Stimulated activated CD8-positive, alpha-beta memory T cell treated with anti-CD3 and anti-CD28 coated beads, Interleukin-2, amount 100 ng/mL, for 1 hour (primary cell): ENCODE results near the gene TAF11L7.
"Not testable (repeated sequence)": the region's sequence is repeated elsewhere in the genome, so short reads cannot be mapped to it uniquely, and the experiment has no call there.

Experiments used
- DNase-seq, 2 donors: peaks; one replicate each; pipeline ENCODE4 v3.0.0-alpha.2; 2020; ENCODE audit warnings: low read depth in 2 of 2

TAF11L7 gene

DNA sequence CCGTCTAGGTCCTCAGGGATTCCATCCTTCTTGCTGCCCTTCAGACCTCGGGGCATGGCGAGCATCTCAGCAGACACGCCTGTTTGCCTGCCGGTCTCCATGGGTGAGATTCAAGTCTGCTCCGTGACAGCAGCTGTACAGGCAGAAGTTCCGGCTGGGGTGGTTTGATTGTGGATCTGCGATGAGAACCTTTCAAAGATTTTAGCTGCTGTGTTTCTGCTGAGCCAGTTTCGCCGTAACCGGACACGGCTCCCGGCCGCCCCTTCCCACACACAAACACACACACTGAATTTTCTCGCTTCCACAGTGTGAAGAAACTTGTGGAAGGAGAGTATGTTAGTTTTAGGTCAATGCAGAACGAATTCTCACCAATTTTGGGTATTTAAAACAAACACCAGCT is at the start of gene TAF11L7:
Gene TAF11L7, minus strand, starts transcription at position 101 of the 400 bp plus-strand sequence.
- not testable (repeated sequence) for DNase-seq

DNA sequence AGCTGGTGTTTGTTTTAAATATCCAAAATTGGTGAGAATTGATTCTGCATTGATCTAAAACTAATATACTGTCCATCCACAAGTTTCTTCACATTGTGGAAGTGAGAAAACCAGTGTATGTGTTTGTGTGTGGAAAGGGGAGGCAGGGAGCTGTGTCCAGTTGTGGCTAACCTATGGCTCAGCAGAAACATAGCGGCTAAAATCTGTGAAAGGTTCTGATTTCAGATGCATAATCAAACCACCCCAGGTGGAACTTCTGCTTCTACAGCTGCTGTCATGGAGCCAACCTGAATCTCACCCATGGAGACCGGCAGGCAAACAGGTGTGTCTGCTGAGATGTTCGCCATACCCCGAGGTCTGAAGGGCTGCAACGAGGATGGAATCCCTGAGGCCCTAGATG is 48.6 kb upstream of the TAF11L7 start, which contains the start of gene TAF11L14:
Gene TAF11L14, plus strand, starts transcription at position 301 of the 400 bp plus-strand sequence.
- no peak for DNase-seq

DNA sequence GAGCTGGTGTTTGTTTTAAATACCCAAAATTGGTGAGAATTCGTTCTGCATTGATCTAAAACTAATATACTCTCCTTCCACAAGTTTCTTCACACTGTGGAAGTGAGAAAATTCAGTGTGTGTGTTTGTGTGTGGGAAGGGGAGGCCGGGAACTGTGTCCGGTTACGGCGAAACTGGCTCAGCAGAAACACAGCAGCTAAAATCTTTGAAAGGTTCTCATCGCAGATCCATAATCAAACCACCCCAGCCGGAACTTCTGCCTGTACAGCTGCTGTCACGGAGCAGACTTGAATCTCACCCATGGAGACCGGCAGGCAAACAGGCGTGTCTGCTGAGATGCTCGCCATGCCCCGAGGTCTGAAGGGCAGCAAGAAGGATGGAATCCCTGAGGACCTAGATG is 46.2 kb upstream of the TAF11L7 start, which contains the start of gene TAF11L13:
Gene TAF11L13, plus strand, starts transcription at position 301 of the 400 bp plus-strand sequence.
- DNase-seq, result not testable (repeated sequence)

DNA sequence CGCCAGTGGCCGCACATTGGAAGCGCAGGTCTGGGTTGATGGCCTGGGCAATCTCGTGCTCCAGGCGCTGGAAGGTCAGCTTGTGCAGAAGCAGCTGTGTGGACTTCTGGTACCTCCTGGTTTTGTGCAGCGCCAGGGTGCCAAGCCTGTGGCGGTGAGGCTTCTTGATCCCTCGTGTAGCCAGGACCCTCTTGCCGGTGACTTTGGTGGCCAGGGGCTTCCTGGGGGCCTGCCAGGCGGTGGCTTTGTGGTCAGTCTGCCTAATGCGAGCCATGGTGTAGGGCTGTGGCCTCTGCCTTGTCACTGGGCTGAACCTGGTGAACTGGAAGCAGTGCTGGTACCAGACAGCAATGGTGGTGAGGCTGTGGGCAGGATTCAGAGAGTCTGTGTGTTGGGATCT is 40.1 kb upstream of the TAF11L7 start:
- no peak for DNase-seq

DNA sequence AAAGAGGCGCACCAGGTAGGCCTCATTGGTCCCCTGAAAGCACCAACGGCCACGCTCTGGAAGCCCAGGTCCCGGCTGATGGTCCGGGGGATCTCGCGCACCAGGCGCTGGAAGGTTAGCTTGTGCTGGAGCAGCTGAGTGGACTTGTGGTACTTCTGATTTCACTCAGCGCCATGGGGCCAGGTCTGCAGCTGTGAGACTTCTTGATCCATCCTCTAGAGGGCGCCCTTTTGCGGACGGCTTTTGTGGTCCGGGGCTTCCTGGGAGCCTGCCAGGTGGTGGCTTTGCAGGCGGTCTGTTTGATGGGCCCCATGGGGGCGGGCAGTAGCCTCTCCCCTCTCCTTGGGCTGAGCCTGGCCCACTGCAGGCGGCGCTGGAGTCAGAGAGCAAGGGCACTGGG is 35.1 kb upstream of the TAF11L7 start:
- DNase-seq, result no peak

DNA sequence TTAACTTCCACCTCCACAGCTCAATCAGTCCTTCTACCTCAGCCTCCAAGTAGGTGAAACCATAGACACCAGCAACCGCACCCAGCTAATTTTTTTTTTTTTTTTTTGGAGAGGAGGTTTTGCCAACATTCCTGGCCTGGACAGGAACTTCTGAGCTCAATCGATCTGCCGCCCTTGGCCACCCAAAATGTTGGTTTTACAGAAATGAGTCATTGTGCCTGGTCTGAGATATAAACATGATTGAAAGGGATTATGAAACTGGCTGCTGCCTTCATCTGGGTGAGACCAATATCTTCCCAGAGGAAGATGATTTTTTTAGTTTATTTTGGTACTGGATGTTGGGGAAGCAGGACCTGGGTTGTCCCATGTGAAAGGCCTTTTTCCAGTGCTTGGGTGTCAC is 33.8 kb upstream of the TAF11L7 start:
- DNase-seq, result no peak

DNA sequence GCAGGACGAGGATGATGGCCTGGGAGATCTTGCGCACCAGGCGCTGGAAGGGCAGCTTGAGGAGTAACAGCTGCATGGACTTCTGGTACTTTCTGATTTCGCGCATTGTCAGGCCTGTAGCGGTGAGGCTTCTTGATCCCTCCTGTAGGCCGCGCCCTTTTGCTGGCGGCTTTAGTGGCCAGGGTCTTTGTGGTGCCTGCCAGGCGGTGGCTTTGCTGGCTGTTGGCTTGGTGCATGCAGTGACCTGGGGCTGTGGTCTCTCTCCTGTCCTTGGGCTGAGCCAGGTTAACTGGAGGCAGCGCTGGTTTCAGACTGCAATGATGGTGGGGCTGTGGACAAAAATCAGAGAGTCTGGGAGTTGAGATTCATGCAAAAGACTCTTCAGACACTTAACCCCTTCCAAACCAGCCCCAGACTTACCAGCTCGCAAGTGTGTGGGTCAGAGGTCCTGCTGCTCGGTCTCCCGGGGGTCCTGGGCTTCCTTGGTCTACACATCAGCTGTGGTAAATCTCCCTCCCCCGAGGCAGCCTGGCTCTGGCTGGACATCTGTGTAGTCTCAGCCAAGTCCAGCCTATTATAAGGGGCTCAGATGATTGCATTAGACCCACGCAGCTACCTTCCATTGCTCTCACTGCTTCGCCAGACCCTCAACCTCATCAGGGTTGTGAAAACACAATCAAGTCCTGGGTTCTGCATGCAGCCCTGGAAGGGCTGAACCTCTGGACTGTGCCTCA is 29.5 kb upstream of the TAF11L7 start:
- no peak for DNase-seq

DNA sequence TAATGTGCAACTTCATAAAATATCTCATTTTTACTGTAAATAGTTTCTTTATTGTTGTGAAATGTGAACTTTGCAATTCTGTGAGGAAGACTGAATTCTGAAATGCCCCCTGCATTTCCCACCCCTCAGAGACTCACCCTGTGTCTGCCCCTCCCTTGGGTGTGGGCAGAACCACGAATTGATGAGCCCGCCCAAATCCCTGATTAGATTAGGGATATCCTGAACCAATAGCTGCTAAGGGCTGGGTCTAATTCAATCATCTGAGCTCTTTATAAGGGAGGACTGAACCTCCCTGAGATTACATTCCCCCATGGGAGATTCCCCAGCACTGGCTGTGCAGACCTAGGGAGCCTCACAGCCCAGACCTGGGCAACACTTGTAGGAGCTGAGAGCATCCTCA is 24.5 kb upstream of the TAF11L7 start, which contains the start of gene TAF11L12:
Gene TAF11L12, plus strand, starts transcription at position 301 of the 400 bp plus-strand sequence.
- DNase-seq, result not testable (repeated sequence)

DNA sequence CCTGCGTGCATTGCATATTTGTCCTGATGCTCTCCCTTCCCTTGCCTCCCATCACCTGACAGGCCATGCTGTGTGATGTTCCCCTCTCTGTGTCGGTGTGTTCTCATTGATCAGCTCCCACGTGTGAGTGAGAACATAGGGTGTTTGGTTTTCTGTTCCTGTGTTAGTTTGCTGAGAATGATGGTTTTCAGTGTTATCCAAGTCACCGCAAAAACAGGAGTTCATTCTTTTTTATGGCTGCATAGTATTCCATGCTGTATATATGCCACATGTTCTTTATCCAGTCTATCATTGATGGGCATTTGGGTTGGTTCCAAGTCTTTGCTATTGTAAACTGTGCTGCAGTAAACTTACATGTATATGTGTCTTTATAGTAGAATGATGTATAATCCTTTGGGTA is 21.9 kb upstream of the TAF11L7 start:
- DNase-seq, result not testable (repeated sequence)

DNA sequence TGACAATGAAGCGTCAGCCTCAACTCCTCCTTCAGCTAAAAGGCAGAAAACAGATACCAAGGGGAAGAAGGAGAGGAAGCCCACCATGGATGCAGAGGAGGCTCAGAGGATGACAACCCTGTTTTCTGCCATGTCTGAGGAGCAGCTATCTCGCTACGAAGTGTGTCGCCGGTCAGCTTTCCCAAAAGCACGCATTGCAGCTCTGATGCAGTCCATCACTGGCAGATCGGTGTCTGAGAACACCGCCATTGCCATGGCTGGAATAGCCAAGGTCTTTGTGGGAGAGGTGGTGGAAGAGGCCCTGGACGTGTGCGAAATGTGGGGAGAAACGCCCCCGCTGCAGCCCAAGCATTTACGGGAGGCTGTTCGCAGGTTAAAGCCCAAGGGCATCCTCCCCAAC is 19.4 kb upstream of the TAF11L7 start:
- DNase-seq, result no peak

DNA sequence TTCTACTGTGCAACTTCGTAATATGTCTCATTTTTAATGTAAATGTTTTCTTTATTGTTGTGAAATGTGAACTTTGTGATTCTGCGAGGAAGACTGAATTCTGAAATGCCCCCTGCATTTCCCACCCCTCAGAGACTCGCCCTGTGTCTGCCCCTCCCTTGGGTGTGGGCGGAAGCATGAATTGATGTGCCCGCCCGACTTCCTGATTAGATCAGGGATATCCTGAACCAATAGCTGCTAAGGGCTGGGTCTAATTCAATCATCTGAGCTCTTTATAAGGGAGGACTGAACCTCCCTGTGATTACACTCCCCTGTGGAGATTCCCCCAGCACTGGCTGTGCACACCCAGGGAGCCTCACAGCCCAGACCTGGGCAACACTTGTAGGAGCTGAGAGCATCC is 18.3 kb upstream of the TAF11L7 start, which contains the start of gene TAF11L11:
Gene TAF11L11, plus strand, starts transcription at position 304 of the 400 bp plus-strand sequence.
- not testable (repeated sequence) for DNase-seq

DNA sequence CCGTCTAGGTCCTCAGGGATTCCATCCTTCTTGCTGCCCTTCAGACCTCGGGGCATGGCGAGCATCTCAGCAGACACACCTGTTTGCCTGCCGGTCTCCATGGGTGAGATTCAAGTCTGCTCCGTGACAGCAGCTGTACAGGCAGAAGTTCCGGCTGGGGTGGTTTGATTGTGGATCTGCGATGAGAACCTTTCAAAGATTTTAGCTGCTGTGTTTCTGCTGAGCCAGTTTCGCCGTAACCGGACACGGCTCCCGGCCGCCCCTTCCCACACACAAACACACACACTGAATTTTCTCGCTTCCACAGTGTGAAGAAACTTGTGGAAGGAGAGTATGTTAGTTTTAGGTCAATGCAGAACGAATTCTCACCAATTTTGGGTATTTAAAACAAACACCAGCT is 12.2 kb upstream of the TAF11L7 start, which contains the start of gene TAF11L10:
Gene TAF11L10, minus strand, starts transcription at position 101 of the 400 bp plus-strand sequence.
- not testable (repeated sequence) for DNase-seq

DNA sequence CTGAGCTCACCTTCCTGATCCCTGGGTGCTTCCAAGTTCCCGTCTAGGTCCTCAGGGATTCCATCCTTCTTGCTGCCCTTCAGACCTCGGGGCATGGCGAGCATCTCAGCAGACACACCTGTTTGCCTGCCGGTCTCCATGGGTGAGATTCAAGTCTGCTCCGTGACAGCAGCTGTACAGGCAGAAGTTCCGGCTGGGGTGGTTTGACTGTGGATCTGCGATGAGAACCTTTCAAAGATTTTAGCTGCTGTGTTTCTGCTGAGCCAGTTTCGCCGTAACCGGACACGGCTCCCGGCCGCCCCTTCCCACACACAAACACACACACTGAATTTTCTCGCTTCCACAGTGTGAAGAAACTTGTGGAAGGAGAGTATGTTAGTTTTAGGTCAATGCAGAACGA is 8.7 kb upstream of the TAF11L7 start, which contains the start of gene TAF11L9:
Gene TAF11L9, minus strand, starts transcription at position 140 of the 400 bp plus-strand sequence.
- not testable (repeated sequence) for DNase-seq

DNA sequence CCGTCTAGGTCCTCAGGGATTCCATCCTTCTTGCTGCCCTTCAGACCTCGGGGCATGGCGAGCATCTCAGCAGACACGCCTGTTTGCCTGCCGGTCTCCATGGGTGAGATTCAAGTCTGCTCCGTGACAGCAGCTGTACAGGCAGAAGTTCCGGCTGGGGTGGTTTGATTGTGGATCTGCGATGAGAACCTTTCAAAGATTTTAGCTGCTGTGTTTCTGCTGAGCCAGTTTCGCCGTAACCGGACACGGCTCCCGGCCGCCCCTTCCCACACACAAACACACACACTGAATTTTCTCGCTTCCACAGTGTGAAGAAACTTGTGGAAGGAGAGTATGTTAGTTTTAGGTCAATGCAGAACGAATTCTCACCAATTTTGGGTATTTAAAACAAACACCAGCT is 5.3 kb upstream of the TAF11L7 start, which contains the start of gene TAF11L8:
Gene TAF11L8, minus strand, starts transcription at position 101 of the 400 bp plus-strand sequence.
- DNase-seq, result not testable (repeated sequence)
